Cerebellar cortex (tissue), 1 donor: Measurements from ENCODE around the gene TPCN1.

Source experiments
- DNase-seq: peaks from one replicate; pipeline ENCODE4 v3.0.0-alpha.2; 2015; ENCODE audit warnings: low spot score

Gene TPCN1

DNA sequence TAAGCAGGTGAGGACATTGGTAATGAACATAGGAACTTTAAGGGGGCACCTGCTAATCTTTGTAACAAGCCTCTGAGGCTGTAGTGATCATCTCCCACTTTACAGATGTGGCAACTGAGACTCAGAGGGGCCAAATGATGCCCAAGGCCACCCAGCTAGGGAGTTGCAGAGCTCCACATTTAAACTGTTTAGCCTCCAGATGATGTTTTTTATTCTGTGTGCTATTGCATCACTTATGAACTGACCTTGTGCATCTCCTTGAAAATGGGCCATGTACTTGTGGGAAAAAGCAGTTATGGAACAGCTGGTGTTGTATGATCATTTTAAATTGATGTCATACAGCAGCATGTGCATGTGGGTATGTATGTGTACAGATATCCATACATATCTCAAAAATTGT is 41.4 kb downstream of the TPCN1 start:
- DNase-seq = no peak

GRCh38 chr12:113263431-113263963 is 42.2 kb downstream of the TPCN1 start:
- no peak for DNase-seq

DNA sequence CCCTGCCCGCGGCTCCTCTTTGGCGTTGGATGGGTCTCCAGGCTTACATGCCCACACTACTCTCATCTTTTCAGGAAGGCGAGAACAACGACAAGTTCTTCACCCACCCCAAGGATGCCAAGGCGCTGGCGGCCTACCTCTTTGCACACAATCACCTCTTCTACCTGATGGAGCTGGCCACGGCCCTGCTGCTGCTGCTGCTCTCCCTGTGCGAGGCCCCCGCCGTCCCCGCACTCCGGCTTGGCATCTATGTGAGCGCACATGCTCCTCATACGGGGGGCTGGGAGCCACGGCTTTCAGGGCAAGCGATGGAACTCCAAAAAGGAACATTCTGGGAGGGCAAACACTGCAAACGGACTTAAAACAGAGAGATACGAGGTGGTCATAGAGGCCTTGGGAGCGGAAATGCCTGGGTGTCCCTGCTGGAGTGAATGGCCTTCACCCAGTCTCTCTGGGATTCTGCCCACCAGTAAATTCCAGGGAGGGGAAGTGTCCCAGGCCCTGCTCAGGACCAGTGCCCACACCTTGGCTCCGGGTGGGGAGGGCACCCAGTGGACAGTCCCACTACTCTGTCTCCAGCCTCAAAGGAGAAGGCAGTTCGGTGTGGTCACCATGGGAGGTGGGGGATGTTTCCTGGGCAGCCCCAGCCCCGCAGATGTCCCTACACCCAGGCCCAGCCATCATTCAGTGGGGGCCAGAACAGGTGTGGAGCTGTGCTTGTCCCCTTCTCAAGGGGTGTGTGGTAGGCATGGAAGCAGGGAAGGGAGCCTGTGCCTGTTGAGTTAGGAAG is 45.0 kb downstream of the TPCN1 start:
- no peak for DNase-seq

GRCh38 chr12:113267621-113268020 is 46.4 kb downstream of the TPCN1 start:
- no peak for DNase-seq

DNA sequence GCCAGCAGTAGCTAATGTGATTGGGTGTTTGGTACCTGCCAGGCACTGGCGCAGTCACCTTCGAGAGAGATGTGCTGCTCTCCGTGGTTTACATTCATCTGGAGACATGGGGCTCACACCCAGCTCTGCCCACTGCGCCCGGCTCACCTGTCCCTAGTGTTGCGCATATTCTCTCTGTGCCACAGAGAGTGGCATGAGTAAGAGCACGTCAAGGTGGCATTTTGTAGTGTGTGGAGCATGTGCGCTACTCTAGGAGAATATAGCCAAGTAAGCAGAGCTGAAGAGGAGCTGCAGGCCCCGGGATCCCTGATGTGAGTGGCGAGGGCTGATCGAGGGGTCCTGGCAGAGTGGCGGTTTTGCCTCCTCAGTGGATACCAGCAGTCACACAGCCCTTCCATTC is 46.9 kb downstream of the TPCN1 start:
- no peak for DNase-seq

- DNase-seq = no peak
Observed at GRCh38 chr12:113268621-113269020, 47.4 kb downstream of the TPCN1 start.

DNA sequence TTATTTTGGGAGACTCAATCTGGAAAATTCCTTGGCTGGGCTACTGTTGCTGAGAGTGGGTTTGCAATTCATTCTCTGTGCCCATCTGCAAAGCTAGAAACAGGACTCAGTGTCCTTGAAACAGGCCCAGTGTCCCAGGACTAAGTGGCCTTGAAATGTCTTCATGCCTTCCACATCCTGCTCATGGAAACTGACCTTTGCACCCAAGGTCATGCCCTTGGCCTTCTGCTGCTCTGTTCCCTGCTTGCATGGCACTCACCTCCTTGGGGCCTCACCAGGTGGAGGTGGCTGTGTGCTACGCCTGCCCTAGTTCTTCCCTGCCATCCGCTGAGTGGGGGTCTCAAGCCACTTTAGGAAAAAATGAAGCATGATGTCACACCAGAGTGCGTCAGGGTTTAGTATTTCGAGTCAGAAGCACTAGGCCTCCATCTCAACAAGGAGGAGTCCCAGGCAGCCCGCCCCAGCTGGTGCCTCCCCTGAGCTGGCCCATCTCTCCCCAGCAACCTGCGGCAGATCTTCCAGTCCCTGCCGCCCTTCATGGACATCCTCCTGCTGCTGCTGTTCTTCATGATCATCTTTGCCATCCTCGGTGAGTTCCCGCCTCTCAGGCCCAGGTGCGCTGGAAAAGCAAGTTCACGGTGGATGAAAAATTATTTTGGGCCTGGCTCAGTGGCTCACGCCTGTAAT is 48.1 kb downstream of the TPCN1 start:
- no peak for DNase-seq

GRCh38 chr12:113270709-113271009 is 49.4 kb downstream of the TPCN1 start:
- no peak for DNase-seq

GRCh38 chr12:113271466-113271852 is 50.2 kb downstream of the TPCN1 start:
- DNase-seq = no peak

DNA sequence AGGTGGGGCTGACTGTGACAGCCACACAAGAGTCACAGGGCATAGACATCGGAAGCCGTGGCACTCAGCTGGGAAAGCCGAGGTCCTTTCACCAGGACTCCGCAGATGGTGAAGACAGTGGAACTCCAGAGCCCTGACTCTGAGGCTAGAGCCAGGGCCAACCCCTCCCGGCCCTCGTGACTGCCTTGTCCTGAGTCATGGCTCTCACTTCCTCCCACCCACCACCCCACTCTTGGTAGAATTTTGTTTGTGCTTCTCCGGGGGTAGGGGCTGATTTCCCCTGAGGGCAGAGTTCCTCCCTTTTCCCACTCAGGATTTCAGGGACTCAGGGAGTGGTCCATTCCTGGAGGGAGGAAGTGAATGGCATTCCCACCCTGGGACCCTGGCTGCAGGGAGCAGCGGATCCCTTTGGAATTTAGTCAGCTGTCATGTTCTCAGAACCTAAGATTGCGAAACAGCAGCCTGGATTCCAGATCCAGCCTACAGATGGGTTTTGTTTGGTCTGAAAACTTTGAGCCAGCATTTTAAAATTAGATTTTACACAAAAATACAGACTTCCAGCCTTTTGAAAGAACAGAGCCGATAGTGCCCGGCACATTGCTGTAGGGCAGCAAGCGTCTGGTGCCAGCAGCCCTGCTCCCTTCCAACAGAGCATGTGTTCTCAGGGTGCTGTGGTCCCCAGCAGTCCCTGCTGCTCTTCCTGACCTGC is 50.7 kb downstream of the TPCN1 start:
- peak; percentile 48 for DNase-seq

- peak; percentile 46 for DNase-seq
Observed at GRCh38 chr12:113273053-113273725, 51.9 kb downstream of the TPCN1 start.

DNA sequence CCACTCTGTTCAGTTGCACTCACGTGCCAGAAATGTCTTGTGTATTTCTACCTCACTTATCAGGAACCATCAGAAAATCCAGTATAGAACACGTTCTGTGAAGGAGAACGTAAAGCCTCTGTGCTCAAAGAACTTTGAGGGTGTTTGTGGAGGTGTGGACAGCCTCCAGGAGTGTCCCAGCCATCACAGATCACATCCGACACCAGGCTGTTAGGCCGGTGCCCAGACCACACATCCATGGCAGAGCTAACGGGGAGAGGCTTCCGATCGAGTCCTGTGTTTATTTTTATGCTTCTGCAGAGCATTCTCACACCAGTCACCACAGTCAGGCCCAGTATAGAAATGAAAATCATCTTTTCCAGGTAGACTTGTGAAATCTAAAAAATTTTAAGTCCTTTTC is 53.6 kb downstream of the TPCN1 start:
- DNase-seq = no peak

- no peak for DNase-seq
Observed at GRCh38 chr12:113276306-113276705, 55.0 kb downstream of the TPCN1 start.

GRCh38 chr12:113276946-113277500 is 55.8 kb downstream of the TPCN1 start:
- DNase-seq = no peak

GRCh38 chr12:113277511-113277910 is 56.2 kb downstream of the TPCN1 start:
- no peak for DNase-seq

DNA sequence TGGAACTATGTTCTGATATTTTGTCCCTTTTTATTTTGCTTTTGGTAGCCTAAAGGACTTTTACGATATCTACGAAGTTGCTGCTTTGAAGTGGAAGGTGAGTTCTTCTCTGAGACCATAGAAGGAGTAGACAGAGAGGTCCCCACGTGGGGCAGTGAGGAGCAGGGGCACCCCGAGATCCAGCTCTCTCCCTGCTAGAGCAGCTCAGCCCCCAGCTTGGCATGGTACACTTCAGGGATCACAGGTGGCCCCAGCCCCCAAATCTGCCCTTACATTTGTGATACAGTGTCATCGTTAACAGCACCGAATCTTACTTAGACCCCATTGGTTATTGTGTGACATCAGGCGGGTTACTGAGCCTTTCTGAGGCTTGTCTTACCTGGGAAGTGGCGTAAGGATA is 56.9 kb downstream of the TPCN1 start:
- DNase-seq = no peak

GRCh38 chr12:113278633-113279032 is 57.4 kb downstream of the TPCN1 start:
- DNase-seq = no peak

DNA sequence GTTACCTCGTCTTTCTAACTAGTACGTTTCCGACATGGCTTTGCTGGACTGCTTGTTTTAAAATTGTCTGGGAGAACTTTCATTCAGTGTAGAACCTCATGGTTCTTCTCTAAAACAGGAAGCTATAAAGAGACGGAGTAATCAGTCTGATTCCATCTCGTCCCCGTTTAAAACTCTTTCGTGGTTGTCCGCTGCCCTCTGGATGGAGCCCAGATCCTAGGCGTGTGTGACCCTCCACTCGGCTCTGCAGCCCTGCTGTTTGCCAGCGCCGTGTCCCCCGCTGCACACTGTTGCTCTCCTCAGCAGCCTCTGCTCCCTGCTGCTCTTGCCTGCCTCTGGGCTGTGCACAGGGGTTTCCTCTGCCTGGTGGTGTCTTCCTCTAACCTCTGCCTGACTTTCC is 63.5 kb downstream of the TPCN1 start:
- no peak for DNase-seq

DNA sequence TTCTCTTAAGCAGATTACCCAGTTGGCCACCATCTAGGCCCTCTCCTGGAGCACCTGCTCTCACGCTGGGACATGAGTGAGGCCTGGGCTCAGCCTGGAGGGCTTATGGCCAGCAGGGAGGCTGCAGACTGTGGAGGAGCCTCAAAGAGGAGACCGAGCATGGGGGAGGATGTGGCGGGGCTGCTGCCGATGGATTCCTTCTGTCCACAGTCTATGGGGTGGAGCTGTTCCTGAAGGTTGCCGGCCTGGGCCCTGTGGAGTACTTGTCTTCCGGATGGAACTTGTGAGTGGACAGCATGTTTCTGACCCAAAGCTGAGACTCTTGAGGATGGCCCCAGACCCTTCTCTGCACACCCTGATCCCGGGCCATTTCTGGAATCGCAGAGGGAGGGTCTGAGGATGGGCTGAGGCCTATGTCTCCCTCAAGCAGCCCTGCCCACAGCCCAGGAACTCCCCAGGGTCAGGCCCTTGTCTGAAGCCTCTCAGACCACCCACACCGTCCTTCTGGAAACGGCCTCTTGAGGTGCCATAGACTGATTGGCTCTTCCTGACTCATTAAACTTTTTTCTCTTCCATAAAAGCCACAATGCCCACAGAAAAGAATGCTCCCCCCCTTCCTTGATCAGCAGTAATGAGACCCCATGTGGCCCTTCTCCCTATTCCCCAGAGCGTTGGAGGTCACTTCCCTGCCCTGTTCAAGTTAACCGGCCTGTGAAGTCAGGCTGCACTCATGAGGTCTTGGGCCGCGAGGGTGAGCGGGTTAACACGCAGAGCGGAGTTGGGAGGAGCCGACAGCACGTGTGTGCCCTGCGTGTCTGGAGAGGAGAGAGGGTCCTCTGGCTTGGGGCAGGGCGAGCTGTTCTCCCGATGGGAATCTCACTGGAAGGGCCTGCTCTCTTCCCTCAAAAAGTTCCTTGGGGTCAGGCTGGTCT is 64.7 kb downstream of the TPCN1 start:
- DNase-seq = no peak

DNA sequence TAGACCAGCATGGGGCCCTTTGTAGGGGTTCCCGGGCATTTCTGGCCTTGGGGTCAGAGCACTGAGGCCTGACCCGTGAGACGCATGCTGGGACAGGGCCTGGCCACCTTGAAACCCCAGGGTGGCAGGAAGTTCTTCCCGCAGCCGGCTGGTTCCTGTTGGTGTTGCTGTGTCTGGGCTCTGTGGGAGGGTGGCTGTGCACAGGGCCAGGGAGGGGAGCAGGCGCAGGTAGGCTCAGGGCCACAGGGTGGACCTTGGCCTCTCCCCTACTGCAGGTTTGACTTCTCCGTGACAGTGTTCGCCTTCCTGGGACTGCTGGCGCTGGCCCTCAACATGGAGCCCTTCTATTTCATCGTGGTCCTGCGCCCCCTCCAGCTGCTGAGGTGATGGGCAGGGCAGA is 65.4 kb downstream of the TPCN1 start:
- DNase-seq = no peak
